ENCODE measurements around the gene PPM1F.

The PPM1F gene

DNA sequence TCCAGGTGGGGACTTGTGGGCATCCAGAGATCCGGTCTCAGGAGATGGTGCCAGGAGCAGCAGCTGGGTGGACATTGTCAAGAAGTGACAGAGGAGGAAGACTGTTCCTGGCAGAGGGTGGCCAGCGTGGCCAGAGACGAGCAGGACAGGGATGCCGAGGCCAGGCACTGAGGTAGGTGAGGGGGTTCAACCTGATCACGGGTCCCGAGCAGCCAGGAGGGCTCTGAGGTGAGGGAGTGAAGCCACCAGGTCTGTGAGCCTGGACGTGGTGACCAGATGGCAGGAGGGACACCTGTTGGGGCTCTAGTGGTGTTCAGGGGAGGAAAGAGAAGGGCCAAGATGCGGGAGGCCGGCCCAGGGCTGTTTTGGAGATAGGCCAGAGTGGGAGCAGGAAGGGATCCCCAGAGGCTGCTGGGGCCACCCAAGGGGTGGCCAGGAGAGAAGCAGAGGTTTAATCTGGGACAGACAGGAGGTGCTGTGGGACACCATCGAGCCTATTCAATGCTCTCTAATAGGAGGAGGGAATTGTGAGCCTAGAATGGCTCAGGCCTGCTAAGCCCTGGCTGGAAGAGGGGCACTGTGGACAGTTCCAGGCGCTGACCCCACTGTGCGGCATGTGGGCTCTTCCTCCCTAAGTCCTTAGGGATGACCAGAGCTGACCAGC lies 6.3 kb downstream of the PPM1F start:
- no peak for TF ChIP-seq GLIS3 (CRISPR knock-in tag; IDR thresholded peaks at IDR 0.05)
- no peak for TF ChIP-seq ZFP30 (CRISPR knock-in tag; IDR thresholded peaks at IDR 0.05)
- TF ChIP-seq TOX (CRISPR knock-in tag; IDR thresholded peaks at IDR 0.05; ENCODE audit: borderline replicate concordance), result no peak
- TF ChIP-seq CSDC2 (CRISPR knock-in tag; IDR thresholded peaks at IDR 0.05), result no peak
- TF ChIP-seq, protein P1, sequence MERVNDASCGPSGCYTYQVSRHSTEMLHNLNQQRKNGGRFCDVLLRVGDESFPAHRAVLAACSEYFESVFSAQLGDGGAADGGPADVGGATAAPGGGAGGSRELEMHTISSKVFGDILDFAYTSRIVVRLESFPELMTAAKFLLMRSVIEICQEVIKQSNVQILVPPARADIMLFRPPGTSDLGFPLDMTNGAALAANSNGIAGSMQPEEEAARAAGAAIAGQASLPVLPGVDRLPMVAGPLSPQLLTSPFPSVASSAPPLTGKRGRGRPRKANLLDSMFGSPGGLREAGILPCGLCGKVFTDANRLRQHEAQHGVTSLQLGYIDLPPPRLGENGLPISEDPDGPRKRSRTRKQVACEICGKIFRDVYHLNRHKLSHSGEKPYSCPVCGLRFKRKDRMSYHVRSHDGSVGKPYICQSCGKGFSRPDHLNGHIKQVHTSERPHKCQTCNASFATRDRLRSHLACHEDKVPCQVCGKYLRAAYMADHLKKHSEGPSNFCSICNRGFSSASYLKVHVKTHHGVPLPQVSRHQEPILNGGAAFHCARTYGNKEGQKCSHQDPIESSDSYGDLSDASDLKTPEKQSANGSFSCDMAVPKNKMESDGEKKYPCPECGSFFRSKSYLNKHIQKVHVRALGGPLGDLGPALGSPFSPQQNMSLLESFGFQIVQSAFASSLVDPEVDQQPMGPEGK (CRISPR knock-in tag; IDR thresholded peaks at IDR 0.05; ENCODE audit: borderline replicate concordance), result no peak
- TF ChIP-seq RARB (CRISPR knock-in tag; IDR thresholded peaks at IDR 0.05), result no peak
- TF ChIP-seq ZNF565 (CRISPR knock-in tag; conservative IDR thresholded peaks at IDR 0.05; ENCODE audit: low read depth), result no peak
- TF ChIP-seq, protein P2, sequence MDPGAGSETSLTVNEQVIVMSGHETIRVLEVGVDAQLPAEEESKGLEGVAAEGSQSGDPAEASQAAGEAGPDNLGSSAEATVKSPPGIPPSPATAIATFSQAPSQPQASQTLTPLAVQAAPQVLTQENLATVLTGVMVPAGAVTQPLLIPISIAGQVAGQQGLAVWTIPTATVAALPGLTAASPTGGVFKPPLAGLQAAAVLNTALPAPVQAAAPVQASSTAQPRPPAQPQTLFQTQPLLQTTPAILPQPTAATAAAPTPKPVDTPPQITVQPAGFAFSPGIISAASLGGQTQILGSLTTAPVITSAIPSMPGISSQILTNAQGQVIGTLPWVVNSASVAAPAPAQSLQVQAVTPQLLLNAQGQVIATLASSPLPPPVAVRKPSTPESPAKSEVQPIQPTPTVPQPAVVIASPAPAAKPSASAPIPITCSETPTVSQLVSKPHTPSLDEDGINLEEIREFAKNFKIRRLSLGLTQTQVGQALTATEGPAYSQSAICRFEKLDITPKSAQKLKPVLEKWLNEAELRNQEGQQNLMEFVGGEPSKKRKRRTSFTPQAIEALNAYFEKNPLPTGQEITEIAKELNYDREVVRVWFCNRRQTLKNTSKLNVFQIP (CRISPR knock-in tag; IDR thresholded peaks at IDR 0.05; ENCODE audit: borderline replicate concordance, low read depth), result no peak
- no peak for TF ChIP-seq TSHZ2 (CRISPR knock-in tag; IDR thresholded peaks at IDR 0.05)
- no peak for TF ChIP-seq ARNTL (CRISPR knock-in tag; IDR thresholded peaks at IDR 0.05; ENCODE audit: borderline replicate concordance, low read depth)
- no peak for TF ChIP-seq PPARA (CRISPR knock-in tag; IDR thresholded peaks at IDR 0.05; ENCODE audit: borderline replicate concordance)
- no peak for TF ChIP-seq OSR1 (CRISPR knock-in tag; IDR thresholded peaks at IDR 0.05)
- TF ChIP-seq ZNF70 (CRISPR knock-in tag; IDR thresholded peaks at IDR 0.05), result no peak
- TF ChIP-seq, protein P3, sequence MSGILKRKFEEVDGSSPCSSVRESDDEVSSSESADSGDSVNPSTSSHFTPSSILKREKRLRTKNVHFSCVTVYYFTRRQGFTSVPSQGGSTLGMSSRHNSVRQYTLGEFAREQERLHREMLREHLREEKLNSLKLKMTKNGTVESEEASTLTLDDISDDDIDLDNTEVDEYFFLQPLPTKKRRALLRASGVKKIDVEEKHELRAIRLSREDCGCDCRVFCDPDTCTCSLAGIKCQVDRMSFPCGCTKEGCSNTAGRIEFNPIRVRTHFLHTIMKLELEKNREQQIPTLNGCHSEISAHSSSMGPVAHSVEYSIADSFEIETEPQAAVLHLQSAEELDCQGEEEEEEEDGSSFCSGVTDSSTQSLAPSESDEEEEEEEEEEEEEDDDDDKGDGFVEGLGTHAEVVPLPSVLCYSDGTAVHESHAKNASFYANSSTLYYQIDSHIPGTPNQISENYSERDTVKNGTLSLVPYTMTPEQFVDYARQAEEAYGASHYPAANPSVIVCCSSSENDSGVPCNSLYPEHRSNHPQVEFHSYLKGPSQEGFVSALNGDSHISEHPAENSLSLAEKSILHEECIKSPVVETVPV (CRISPR knock-in tag; IDR thresholded peaks at IDR 0.05), result no peak
- TF ChIP-seq ISL1 (CRISPR knock-in tag; IDR thresholded peaks at IDR 0.05), result no peak
- ATAC-seq, result no peak

GRCh38 chr22:21945453-21946261 lies 7.0 kb downstream of the PPM1F start:
- no peak for ATAC-seq
- TF ChIP-seq TOX (CRISPR knock-in tag; IDR thresholded peaks at IDR 0.05; ENCODE audit: borderline replicate concordance) (no peak), ARNTL (CRISPR knock-in tag; IDR thresholded peaks at IDR 0.05; ENCODE audit: borderline replicate concordance, low read depth) (no peak), RARB (CRISPR knock-in tag; IDR thresholded peaks at IDR 0.05) (no peak), ZNF8 (CRISPR knock-in tag; IDR thresholded peaks at IDR 0.05) (no peak), CSDC2 (CRISPR knock-in tag; IDR thresholded peaks at IDR 0.05) (no peak), GLIS3 (CRISPR knock-in tag; IDR thresholded peaks at IDR 0.05) (no peak), ZNF70 (CRISPR knock-in tag; IDR thresholded peaks at IDR 0.05) (no peak), ESRRG (CRISPR knock-in tag; IDR thresholded peaks at IDR 0.05) (no peak), CREB5 (CRISPR knock-in tag; IDR thresholded peaks at IDR 0.05; ENCODE audit: low read depth) (no peak), ZFP30 (CRISPR knock-in tag; IDR thresholded peaks at IDR 0.05) (no peak), SNAI2 (CRISPR knock-in tag; IDR thresholded peaks at IDR 0.05) (no peak)
- TF ChIP-seq, protein P3 (CRISPR knock-in tag; IDR thresholded peaks at IDR 0.05), result no peak
- TF ChIP-seq, protein P1 (CRISPR knock-in tag; IDR thresholded peaks at IDR 0.05; ENCODE audit: borderline replicate concordance), result no peak

Data from SK-N-SH treated with all-trans-retinoic acid at 6 μM for 48 hours (cell line).